B cell (primary cell): ENCODE measurements around the gene NLGN4Y.

Experiments used
- EZH2 ChIP-seq: IDR thresholded peaks from 2 replicates; pipeline ENCODE4 v1.6.1; 2012; ENCODE audit warnings: borderline replicate concordance, low read depth, mild to moderate bottlenecking, moderate library complexity, low read length; ENCODE audit not compliant: insufficient read depth, poor library complexity, severe bottlenecking
- TF ChIP-seq, protein P1 (sequence below): fragments of 200-600 bp; IDR thresholded peaks from one replicate; pipeline ENCODE4 v1.8.0; 2022; ENCODE audit warnings: antibody characterized with exemption, mild to moderate bottlenecking

GRCh38 chrY:14822906-14823305 is 298.6 kb downstream of the NLGN4Y start:
- TF ChIP-seq, protein P1, sequence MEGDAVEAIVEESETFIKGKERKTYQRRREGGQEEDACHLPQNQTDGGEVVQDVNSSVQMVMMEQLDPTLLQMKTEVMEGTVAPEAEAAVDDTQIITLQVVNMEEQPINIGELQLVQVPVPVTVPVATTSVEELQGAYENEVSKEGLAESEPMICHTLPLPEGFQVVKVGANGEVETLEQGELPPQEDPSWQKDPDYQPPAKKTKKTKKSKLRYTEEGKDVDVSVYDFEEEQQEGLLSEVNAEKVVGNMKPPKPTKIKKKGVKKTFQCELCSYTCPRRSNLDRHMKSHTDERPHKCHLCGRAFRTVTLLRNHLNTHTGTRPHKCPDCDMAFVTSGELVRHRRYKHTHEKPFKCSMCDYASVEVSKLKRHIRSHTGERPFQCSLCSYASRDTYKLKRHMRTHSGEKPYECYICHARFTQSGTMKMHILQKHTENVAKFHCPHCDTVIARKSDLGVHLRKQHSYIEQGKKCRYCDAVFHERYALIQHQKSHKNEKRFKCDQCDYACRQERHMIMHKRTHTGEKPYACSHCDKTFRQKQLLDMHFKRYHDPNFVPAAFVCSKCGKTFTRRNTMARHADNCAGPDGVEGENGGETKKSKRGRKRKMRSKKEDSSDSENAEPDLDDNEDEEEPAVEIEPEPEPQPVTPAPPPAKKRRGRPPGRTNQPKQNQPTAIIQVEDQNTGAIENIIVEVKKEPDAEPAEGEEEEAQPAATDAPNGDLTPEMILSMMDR: no peak
- no peak for TF ChIP-seq EZH2
